ENCODE measurements around the gene RAB22A.
"Not testable (repeated sequence)": the region's sequence is repeated elsewhere in the genome, so short reads cannot be mapped to it uniquely, and the experiment has no call there.

Gene RAB22A

DNA sequence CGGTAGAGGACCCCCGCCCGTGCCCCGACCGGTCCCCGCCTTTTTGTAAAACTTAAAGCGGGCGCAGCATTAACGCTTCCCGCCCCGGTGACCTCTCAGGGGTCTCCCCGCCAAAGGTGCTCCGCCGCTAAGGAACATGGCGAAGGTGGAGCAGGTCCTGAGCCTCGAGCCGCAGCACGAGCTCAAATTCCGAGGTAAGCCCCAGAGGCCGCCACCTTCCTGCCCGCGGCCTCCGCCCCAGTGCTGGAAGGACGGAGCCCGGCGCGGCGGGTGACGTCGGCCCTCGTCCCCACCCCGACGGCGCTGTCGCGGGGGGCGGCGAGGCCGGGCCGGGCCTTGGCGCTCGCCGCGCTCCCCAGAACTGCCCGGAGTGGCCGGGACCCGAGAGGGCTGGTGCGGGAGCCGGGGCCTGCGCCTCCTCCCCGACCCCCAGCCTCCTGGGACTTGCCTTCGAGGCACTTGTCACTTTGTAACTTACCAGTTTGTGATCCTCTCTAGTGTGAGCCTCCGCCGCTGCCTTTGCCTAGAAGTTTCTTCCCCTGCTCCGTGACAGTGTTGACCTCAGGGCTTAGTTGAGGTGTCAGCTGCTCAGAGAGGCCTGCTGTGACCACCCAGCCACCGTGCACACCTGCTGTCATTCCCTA is 79.9 kb downstream of the RAB22A start:
- DNase-seq = peak in 1 of 2 donors; percentile 49

DNA sequence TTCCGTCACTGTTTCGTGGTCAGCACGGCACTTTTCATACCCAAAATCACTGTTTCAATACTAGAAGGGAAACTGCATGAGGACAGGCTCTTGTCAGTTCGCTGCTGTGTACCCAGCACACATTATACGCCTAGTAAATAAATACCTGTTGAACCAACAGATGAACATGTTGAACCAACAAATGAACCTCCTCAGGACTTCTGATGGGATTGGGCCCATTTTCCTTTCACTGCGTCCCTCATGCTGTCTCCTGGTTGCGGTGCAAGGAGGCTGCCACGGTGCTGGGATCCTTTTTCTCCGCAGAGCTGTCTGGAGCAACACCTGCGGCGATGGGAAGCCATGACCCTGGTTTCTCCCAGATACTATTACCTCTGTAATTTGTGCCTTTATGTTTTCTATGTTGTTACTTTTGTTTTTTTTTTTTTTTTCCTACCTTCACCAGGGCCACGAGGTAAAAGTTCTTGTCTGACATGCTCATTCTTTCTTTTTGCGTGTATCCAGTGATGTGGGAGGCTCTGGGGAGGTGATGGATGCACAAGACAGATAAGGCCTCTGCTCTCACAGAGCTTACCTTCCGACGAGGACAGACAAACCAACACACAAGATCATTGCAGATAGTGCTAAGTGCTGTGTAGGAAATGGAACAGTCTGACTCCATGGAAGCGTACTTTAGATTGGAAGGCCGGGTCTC is 80.6 kb downstream of the RAB22A start:
- DNase-seq = no peak

- DNase-seq = no peak
Observed at GRCh38 chr20:58390659-58391035, 81.1 kb downstream of the RAB22A start.

DNA sequence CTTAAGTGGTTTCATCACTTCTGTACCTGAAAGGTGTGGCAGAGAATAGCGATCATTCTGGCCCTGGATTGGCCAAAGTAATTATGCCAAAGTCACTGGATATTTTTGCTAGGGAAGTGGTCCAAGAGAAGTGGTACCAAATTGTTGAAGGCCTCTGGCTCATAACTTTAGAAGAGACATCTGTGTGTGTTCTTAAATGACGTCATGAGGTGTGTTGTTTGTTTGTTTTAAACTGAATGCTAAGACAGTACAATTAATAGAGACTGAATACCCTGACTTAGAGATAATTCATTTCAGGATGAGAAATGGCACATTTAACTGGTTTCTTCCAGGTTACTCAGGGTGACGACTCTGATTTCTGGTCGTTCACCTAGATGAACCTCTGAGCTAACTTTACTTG is 82.8 kb downstream of the RAB22A start:
- DNase-seq = no peak

DNA sequence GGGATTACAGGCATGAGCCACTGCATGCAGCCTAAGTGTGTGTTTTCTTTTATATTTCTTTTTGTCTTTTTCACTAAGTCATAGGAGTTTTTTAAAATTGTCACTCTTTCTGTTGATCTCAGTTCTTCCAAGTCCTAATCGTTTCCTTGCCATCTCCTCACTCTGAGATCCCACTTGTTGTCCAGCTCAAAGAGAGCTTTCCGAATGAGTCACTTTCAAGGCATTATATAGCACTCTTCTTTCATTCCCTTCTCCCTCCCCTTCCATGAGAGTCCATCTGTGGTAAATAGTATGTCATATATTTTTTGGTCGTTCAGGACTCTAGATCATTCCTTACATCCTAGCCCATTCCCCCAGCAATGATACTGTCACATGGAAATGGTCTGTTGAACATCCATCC is 83.8 kb downstream of the RAB22A start:
- DNase-seq = no peak

DNA sequence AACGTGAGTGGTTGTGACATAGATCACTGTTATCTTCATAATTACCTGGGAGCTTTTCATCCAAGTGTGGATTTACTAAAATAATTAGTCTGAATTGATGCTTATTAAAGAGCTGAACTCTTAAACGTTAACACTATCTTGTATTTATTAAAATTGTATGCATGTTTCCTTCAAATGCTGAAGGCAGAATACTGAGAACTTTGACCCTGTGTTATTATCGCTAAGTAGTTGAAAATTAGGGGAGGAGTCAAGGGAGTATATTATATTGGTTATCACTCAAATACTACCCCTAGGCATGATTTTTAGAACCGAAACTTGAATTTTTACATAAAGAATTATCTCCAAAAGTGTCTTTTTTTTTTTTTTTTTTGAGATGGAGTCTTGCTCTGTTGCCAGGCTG is 85.3 kb downstream of the RAB22A start:
- no peak for DNase-seq

GRCh38 chr20:58395604-58396003 is 86.1 kb downstream of the RAB22A start:
- no peak for DNase-seq

DNA sequence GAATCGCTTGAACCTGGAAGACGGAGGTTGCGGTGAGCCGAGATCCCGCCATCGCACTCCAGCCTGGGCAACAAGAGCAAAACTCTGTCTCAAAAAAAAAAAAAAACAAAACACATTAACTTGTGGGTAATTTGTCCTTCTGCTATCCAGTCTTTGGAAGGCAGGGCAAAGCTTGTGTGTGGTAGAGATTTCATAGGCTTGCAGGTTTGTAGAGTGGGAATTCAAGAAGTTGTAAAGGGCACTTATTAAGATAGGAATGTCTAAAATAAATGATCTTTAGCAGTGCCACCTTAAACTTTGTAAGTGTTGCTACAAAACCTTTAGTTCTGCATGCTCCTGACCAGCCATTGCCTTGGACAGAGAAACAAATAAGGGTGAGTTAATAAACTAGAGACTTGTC is 87.9 kb downstream of the RAB22A start:
- DNase-seq = no peak

- no peak for DNase-seq
Observed at GRCh38 chr20:58398254-58398653, 88.7 kb downstream of the RAB22A start.

DNA sequence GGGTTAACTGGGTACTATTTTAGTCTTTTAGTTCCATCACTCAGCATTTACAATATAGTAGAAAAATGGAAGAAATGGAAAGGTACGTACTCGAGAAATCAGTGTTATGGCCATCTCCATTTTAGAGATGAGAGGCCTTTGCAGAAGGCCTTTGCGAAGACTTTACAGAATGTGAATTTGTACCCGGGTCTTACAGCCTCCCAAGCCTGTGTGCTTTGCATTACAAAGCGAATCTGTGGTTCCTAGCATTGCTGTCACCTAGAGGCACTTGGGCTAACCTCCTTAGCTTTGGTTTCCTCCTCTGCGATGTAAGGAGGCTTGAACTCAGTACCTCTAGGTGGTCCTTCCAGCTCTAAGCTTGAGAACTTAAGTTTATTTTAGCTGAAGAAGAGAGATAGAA is 90.4 kb downstream of the RAB22A start:
- no peak for DNase-seq

- DNase-seq = peak in 1 of 2 donors; percentile 51
Observed at GRCh38 chr20:58401162-58401561, 91.6 kb downstream of the RAB22A start.

DNA sequence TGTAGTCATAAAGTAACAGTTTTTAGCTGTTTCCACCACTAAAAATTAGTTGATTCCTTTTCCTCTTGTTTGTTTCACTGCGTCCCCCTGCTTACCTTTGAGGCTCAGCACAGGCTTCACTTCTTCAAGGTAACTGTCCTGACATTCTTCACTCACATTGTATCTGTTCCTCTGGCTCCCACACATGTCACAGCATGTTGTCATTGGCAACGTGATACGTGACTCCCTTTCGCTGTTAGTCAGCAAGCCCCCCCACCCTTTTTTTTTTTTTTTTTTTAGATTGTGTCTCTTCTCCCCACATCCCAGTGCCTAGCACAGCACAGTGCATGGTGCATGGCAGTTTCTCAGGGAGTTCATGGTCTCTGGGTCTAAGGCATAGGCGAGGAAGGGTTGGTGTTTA is 92.8 kb downstream of the RAB22A start:
- DNase-seq = no peak

DNA sequence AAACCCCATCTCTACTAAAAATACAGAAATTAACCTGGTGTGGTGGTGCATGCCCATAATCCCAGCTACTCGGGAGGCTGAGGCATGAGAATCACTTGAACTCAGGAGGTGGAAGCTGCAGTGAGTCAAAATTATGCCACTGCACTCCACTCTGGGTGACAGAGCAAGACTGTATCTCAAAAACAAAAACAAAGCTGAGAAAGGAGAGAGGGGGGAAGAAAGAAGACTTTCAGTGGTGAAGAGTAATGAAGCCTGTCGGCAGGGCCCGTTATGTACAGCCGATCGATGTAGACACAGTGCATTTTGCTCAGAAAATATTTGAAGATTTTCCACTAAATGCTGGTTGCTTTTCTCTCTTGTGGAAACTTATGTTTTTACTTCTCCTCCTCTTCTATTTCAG is 93.3 kb downstream of the RAB22A start:
- no peak for DNase-seq

DNA sequence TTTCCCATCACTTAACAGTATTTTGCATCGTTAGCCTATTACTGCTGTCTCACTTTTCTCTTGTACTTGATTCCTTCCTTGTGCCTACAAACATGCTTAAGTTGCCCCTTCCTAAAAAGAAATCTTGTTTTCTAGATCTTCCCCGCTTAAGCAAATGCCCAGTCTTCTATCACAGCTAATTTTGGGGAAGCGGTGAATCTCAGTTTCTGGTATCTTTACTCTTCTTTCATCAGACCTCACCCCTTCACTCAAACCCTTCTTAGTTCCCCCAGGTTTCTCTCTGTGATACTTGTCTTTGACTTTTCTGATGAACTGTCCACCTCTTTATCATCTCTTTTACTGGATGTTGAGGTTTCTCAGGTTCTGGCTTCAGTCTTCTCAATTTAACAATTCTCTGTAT is 93.8 kb downstream of the RAB22A start:
- DNase-seq = no peak

DNA sequence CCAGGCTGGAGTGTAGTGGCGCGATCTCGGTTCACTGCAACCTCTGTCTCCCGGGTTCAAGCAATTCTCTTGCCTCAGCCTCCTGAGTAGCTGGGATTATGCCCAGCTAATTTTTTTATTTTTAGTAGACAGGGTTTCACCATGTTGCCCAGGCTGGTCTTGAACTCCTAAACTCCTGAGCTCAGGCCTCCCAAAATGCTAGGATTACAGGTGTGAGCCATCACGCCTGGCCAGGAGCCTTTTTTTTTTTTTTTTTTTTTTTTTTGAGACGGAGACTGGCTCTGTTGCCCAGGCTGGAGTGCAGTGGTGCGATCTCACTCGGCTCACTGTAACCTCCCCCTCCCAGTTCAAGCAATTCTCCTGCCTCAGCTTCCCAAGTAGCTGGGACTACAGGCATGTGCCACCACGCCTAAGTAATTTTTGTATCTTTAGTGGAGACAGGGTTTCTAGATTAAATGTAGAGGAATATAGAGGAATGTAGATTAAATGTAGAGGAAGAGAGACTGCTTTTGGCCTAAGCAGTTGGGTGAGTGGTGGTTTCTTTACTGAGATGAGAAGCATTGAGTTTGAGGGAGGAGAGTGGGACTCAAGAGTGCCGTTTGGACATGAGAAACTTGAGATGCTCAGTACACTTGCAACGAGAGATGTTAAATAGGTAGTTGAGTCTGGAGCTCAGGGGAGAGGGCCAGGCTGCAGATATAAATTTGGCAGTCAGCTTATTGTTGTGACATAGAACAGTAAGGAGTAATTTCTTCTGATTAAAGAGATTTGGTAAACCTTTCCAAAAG is 96.2 kb downstream of the RAB22A start:
- DNase-seq = no peak

DNA sequence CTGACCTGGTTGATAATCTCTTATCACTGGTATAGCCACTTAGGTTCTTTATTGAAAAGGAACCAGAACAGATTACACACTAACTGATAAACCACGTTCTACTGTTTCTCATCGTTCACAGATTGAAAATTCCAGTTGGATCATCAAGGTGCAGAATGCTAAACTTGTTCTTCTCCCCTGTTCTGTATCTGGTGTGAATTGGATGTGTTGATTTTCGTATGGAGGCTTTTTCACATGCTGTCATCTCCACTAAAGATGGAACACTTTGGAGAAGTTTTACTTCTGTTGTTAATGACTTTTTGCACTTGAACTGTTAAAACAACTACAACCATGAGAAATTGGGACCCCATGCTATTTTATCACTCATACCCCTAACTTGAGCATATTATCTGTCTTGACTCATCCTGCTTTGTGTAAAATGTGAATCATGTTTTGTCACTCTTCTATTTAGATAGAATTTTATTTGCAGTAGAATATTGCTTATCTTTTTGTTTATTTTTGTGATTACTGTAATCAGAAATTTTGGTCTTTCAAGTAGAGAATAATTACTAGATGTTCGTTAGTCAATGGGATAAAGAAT is 97.0 kb downstream of the RAB22A start:
- DNase-seq = no peak

DNA sequence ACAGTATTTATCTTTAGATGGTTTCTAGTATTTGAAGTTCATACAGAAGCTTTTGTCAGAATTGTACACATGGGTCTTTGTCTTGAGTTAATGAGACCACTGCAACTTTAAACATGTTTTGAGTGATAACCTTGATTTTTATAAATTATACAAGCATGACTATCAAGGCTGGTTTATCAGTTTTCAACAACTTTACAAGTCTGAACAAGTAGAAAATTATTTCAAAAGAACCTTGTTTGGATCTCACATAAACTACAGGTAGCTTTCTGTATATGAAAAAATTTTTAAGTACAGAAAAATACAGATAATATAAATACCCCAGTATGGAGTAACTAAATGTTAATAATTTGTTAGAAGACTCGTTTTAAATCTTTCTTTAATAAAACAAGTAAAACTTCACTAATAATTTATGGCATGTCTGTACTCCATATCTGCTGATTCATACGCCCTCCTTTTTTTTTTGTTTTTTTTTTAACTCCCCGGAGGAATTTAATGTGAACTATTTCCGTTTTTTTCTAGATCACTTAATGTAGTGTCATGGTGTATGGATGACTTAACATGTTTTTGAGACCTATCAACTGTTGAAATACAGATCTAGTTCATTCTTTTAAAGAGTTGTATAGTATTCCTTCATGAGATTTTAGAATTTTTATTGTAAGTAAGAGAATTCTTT is 97.8 kb downstream of the RAB22A start:
- DNase-seq = peak in 1 of 2 donors; percentile 57

DNA sequence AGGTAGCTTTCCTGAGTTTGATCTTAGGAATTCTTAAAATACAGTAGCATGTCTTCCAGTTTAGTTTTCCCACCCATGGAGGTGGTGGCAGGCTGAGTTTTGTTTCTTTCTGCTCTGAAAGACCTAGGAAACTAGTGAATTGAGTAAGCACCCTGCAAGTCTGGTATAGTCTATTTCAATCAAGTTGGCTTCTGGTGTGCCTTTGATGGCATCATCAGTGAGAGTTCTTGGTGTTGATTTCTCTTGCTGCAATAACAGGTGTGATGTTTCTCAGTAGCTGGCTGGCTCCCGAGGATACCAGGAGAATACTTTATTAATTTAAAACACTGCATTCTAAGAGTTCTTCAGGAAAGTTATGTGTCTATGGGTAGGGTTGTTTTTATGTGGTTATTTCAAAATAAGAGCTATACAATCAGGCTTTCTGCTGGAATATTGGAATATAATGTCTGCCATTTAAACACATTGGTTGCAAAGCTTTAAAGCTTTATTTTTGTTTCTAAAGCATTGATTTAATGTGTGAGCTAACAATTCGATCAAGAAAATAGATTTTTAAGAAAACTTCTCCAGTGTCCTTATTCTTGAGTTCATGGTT is 98.5 kb downstream of the RAB22A start:
- no peak for DNase-seq

DNA sequence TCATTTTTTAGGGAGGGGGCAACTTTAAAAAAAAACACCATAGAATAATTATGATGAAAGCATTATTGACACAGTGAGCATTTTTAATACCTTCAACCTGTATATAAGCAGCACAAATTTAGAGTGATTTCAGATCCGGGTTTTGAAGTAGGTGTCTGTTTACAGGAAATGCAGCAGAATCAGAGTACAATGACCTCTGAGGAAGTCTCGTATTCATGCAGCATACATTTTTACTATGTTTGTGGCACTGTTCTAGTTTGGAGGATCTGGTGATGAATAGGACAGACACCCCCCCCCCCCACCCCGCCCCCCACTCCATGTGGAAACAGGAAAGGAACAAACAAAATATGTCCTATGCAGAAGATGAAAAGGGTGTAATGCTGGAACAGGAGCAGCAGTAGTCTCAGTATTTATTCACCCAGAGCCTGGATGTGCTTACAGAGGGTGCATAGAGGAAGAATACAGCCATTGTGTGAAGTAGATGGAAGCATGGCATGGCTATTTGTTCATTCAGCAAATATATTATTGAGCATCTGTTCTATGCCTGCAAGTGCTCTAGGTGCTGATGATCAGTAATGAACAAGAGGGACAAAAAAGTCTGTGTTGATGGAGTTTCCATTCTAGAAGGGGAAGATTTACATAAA is 99.2 kb downstream of the RAB22A start:
- no peak for DNase-seq

GRCh38 chr20:58414216-58414615 is 104.7 kb downstream of the RAB22A start:
- DNase-seq = not testable (repeated sequence)

- not testable (repeated sequence) for DNase-seq
Observed at GRCh38 chr20:58414786-58415185, 105.3 kb downstream of the RAB22A start.

DNA sequence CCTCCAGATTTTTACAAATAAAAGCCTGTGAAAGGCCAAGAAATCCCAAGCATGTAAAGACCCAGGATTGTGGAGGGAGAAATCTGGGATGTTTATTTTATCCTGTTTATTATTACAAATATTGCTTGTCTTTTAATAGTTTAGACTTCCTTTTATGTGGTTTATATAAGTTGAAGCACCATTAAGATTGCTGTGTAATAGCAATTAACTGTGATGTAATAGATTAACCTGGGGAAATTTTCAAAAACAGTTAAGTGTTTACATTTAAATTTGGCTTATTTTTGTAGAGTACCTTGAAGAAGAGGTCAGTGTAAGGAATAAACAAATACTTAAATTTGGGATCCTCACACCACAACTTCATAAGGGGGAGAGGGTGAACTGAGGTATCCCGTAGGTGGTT is 106.5 kb downstream of the RAB22A start:
- no peak for DNase-seq

Measured in bone marrow (tissue), 2 donors.